C4-2B (cell line): ENCODE results near the gene NR6A1.

Experiments used
- ZFX ChIP-seq: fragments of 450-650 bp; IDR thresholded peaks from 2 replicates; pipeline ENCODE4 v1.6.1; 2017
- TF ChIP-seq, protein P1 (sequence below): fragments of 450-650 bp; conservative IDR thresholded peaks from 2 replicates; pipeline ENCODE4 v1.5.1; 2017; ENCODE audit warnings: mild to moderate bottlenecking

DNA sequence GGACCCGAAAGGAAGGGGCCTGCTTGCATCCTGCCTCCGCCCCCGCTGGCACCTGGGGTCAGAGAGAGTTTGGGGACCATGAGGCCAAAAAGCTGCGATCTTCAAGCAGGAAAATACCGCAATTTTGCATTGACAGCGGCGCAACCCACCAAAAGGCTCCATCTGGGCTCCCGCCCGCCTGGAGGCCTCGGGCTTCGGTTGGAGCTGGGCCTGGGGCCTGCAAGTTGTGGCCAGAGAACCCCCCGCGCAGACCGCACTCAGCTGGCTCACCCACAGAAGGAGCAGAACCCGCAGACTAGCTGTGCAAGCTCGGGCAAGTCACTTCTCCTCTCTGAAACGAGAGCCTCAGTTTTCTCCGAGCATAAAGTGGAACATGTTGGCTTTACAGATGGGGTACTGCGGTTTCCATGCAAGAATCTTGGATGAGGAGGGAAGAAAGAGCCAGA is 265.2 kb downstream of the NR6A1 start:
- TF ChIP-seq, protein P1, sequence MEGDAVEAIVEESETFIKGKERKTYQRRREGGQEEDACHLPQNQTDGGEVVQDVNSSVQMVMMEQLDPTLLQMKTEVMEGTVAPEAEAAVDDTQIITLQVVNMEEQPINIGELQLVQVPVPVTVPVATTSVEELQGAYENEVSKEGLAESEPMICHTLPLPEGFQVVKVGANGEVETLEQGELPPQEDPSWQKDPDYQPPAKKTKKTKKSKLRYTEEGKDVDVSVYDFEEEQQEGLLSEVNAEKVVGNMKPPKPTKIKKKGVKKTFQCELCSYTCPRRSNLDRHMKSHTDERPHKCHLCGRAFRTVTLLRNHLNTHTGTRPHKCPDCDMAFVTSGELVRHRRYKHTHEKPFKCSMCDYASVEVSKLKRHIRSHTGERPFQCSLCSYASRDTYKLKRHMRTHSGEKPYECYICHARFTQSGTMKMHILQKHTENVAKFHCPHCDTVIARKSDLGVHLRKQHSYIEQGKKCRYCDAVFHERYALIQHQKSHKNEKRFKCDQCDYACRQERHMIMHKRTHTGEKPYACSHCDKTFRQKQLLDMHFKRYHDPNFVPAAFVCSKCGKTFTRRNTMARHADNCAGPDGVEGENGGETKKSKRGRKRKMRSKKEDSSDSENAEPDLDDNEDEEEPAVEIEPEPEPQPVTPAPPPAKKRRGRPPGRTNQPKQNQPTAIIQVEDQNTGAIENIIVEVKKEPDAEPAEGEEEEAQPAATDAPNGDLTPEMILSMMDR, result no peak
- TF ChIP-seq ZFX, result no peak
